Umbilical cord (tissue), 2 donors: ENCODE measurements around the gene RBM33. TPM values are rescaled to one million over a fixed set of nuclear protein-coding genes. Genes with fewer than 3 reads are reported as not detected.

Experiments used
- DNase-seq: peaks from one replicate; pipeline ENCODE4 v3.0.0-alpha.2; 2015; ENCODE audit warnings: low spot score
- total RNA-seq: library from RNA; depleted of rRNA; stranded (reverse); fragments of >200 nt; gene quantifications from one replicate; pipeline ENCODE4 v1.2.3, GENCODE V29; 2014; ENCODE audit warnings: low replicate concordance; ENCODE audit not compliant: insufficient read depth

Gene RBM33
- total RNA-seq, 1 donor from 2014 or later = 31.8 TPM

GRCh38 chr7:155766966-155767916, 122.8 kb downstream of the RBM33 start:
- DNase-seq = no peak

GRCh38 chr7:155769701-155770100, 125.2 kb downstream of the RBM33 start:
- DNase-seq = peak; percentile 88

- no peak for DNase-seq
These were observed 125.8 kb downstream of the RBM33 start for GRCh38 chr7:155770241-155770640.

GRCh38 chr7:155773531-155773930, 129.1 kb downstream of the RBM33 start:
- peak; percentile 94 for DNase-seq

GRCh38 chr7:155774947-155775346, 130.5 kb downstream of the RBM33 start:
- no peak for DNase-seq

GRCh38 chr7:155775691-155776090, 131.2 kb downstream of the RBM33 start:
- DNase-seq = no peak

- DNase-seq = no peak
These were observed 132.1 kb downstream of the RBM33 start for GRCh38 chr7:155776606-155777005.

GRCh38 chr7:155778349-155778748, 133.9 kb downstream of the RBM33 start:
- no peak for DNase-seq

GRCh38 chr7:155780884-155781283, 136.4 kb downstream of the RBM33 start:
- no peak for DNase-seq

GRCh38 chr7:155781433-155781832, 137.0 kb downstream of the RBM33 start:
- DNase-seq = no peak

GRCh38 chr7:155782466-155782865, 138.0 kb downstream of the RBM33 start:
- DNase-seq = no peak

GRCh38 chr7:155785536-155785935, 141.1 kb downstream of the RBM33 start:
- no peak for DNase-seq

- DNase-seq = no peak
These were observed 142.0 kb downstream of the RBM33 start for GRCh38 chr7:155786491-155786890.

- DNase-seq = no peak
These were observed 142.8 kb downstream of the RBM33 start for GRCh38 chr7:155787171-155787851.

GRCh38 chr7:155788616-155789000, 144.1 kb downstream of the RBM33 start:
- DNase-seq = no peak

GRCh38 chr7:155789001-155789725, 144.7 kb downstream of the RBM33 start:
- no peak for DNase-seq

GRCh38 chr7:155790666-155791065, 146.2 kb downstream of the RBM33 start:
- DNase-seq = no peak

- no peak for DNase-seq
These were observed 146.8 kb downstream of the RBM33 start for GRCh38 chr7:155791214-155791737.

- DNase-seq = no peak
These were observed 147.4 kb downstream of the RBM33 start for GRCh38 chr7:155791836-155792235.

GRCh38 chr7:155792315-155792960, 148.0 kb downstream of the RBM33 start:
- no peak for DNase-seq

GRCh38 chr7:155792999-155793560, 148.6 kb downstream of the RBM33 start:
- no peak for DNase-seq
